ENCODE results near the gene OPA3. TPM values are rescaled to one million over a fixed set of nuclear protein-coding genes. Genes with fewer than 3 reads are reported as not detected.

The OPA3 gene
- total and polyA plus RNA-seq, 10 of the 15 experiments (the other 5 are each of a cell fraction or from before 2014, with no cell fraction given): 2.2 to 24.3 (median 13.3) TPM

- TF ChIP-seq, protein P1, sequence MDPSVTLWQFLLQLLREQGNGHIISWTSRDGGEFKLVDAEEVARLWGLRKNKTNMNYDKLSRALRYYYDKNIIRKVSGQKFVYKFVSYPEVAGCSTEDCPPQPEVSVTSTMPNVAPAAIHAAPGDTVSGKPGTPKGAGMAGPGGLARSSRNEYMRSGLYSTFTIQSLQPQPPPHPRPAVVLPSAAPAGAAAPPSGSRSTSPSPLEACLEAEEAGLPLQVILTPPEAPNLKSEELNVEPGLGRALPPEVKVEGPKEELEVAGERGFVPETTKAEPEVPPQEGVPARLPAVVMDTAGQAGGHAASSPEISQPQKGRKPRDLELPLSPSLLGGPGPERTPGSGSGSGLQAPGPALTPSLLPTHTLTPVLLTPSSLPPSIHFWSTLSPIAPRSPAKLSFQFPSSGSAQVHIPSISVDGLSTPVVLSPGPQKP (IDR thresholded peaks at IDR 0.05; ENCODE audit: low read depth, low read length): no peak
- TF ChIP-seq ATF2 (IDR thresholded peaks at IDR 0.05; ENCODE audit: low read length) (no peak; the same call in 1 of the 2 replicates), NR2C1 (IDR thresholded peaks at IDR 0.05) (no peak), SPI1 (IDR thresholded peaks at IDR 0.05; ENCODE audit: borderline replicate concordance, insufficient read depth, low read depth, low read length) (no peak), TARDBP (IDR thresholded peaks at IDR 0.05; ENCODE audit: borderline replicate concordance) (peak; percentile 98), ZNF217 (IDR thresholded peaks at IDR 0.05) (peak; percentile 37; the same call in 1 of the 2 replicates), MYC (IDR thresholded peaks at IDR 0.05; ENCODE audit: insufficient read depth, insufficient read length, insufficient replicate concordance, low read length, severe bottlenecking) (no peak), ZNF622 (IDR thresholded peaks at IDR 0.05) (no peak), CREM (IDR thresholded peaks at IDR 0.05; ENCODE audit: low read depth) (peak; percentile 51), RCOR1 (conservative IDR thresholded peaks at IDR 0.05; ENCODE audit: low read depth, low read length) (peak; percentile 61; the same call in 1 of the 2 replicates), SUPT20H (IDR thresholded peaks at IDR 0.05; ENCODE audit: borderline replicate concordance, control insufficient read depth, low read depth, low read length) (no peak), MAX (IDR thresholded peaks at IDR 0.05; ENCODE audit: low read depth, low read length) (peak; percentile 3), SIX5 (IDR thresholded peaks at IDR 0.05; ENCODE audit: low read depth, low read length, severe bottlenecking) (no peak), TAF1 (IDR thresholded peaks at IDR 0.05; ENCODE audit: borderline replicate concordance, low read depth, low read length) (0 out of 2 replicates have a peak, but pooled peaks have one; percentile 34), MEF2B (IDR thresholded peaks at IDR 0.05; ENCODE audit: partially characterized antibody, poor library complexity, severe bottlenecking) (peak; percentile 47)
- TF ChIP-seq, protein P2, sequence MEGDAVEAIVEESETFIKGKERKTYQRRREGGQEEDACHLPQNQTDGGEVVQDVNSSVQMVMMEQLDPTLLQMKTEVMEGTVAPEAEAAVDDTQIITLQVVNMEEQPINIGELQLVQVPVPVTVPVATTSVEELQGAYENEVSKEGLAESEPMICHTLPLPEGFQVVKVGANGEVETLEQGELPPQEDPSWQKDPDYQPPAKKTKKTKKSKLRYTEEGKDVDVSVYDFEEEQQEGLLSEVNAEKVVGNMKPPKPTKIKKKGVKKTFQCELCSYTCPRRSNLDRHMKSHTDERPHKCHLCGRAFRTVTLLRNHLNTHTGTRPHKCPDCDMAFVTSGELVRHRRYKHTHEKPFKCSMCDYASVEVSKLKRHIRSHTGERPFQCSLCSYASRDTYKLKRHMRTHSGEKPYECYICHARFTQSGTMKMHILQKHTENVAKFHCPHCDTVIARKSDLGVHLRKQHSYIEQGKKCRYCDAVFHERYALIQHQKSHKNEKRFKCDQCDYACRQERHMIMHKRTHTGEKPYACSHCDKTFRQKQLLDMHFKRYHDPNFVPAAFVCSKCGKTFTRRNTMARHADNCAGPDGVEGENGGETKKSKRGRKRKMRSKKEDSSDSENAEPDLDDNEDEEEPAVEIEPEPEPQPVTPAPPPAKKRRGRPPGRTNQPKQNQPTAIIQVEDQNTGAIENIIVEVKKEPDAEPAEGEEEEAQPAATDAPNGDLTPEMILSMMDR (IDR thresholded peaks at IDR 0.05 in 2 of 3, conservative IDR thresholded peaks at IDR 0.05 in 1 of 3; ENCODE audit: control insufficient read depth in 2 of 3, extremely low read depth in 1 of 3, insufficient read depth in 1 of 3, low read depth in 3 of 3, low read length in 3 of 3): peak; percentile 94 to 98 (median 96)
- TF ChIP-seq, protein P3, sequence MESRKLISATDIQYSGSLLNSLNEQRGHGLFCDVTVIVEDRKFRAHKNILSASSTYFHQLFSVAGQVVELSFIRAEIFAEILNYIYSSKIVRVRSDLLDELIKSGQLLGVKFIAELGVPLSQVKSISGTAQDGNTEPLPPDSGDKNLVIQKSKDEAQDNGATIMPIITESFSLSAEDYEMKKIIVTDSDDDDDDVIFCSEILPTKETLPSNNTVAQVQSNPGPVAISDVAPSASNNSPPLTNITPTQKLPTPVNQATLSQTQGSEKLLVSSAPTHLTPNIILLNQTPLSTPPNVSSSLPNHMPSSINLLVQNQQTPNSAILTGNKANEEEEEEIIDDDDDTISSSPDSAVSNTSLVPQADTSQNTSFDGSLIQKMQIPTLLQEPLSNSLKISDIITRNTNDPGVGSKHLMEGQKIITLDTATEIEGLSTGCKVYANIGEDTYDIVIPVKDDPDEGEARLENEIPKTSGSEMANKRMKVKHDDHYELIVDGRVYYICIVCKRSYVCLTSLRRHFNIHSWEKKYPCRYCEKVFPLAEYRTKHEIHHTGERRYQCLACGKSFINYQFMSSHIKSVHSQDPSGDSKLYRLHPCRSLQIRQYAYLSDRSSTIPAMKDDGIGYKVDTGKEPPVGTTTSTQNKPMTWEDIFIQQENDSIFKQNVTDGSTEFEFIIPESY (IDR thresholded peaks at IDR 0.05): no peak
- TF ChIP-seq, protein P4, sequence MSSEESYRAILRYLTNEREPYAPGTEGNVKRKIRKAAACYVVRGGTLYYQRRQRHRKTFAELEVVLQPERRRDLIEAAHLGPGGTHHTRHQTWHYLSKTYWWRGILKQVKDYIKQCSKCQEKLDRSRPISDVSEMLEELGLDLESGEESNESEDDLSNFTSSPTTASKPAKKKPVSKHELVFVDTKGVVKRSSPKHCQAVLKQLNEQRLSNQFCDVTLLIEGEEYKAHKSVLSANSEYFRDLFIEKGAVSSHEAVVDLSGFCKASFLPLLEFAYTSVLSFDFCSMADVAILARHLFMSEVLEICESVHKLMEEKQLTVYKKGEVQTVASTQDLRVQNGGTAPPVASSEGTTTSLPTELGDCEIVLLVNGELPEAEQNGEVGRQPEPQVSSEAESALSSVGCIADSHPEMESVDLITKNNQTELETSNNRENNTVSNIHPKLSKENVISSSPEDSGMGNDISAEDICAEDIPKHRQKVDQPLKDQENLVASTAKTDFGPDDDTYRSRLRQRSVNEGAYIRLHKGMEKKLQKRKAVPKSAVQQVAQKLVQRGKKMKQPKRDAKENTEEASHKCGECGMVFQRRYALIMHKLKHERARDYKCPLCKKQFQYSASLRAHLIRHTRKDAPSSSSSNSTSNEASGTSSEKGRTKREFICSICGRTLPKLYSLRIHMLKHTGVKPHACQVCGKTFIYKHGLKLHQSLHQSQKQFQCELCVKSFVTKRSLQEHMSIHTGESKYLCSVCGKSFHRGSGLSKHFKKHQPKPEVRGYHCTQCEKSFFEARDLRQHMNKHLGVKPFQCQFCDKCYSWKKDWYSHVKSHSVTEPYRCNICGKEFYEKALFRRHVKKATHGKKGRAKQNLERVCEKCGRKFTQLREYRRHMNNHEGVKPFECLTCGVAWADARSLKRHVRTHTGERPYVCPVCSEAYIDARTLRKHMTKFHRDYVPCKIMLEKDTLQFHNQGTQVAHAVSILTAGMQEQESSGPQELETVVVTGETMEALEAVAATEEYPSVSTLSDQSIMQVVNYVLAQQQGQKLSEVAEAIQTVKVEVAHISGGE (CRISPR knock-in tag; IDR thresholded peaks at IDR 0.05): no peak
Measured at GRCh38 chr19:45478454-45479238, 106.0 kb downstream of the OPA3 start (continued).

All from GM12878 (cell line).